NT2/D1 (cell line): ENCODE measurements around the gene MYO1G.

Source experiments
- SUZ12 ChIP-seq: IDR thresholded peaks from 2 replicates; pipeline ENCODE4 v1.6.1; 2011; ENCODE audit not compliant: insufficient read length, insufficient read depth; ENCODE audit errors: extremely low read depth
- YY1 ChIP-seq: IDR thresholded peaks from 2 replicates; pipeline ENCODE4 v1.6.1; 2011; ENCODE audit not compliant: insufficient read length, insufficient read depth
- ZNF274 ChIP-seq: IDR thresholded peaks from 2 replicates; pipeline ENCODE4 v1.6.1; 2011; ENCODE audit warnings: mild to moderate bottlenecking, low read depth, low read length

DNA sequence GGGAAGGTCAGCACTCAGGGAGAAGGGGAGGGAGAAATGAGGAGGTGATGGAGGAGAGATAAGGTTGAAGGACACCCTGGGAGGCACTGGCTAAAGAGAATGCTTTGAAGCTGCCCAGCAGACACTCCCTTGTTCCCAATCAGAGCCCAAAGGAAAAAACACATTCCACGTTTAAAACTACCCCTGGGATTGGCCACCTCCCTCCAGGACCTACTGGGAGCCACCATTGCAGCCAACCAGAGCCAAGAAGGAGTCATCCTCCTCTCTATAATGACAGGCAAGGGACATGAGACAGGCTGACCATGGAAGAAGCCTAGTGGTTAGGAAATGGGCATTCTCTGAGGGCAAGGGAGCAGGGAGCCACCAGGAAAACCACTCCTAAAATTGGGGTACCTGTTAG is 43.8 kb downstream of the MYO1G start:
- no peak for TF ChIP-seq ZNF274
- TF ChIP-seq YY1 = no peak
- TF ChIP-seq SUZ12 = no peak
